Measurements from ENCODE around the gene HOXB13.

The HOXB13 gene

DNA sequence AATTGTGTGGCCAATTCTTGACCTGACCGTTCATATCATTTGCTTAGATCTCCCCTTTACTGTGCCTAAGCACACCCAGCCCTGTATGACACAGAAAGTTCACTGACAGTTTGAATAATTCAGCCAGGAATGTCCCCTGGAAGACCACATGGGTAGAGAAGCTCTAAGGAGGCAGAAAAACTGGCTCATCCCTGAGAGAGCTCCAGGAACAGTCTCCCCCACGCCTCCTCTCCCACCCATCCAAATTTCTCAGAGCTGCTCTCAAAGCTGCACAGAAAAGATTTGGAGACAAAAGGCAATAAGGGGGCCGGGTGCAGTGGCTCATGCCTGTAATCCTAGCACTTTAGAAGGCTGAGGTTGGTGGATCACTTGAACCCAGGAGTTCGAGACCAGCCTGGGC lies 17.4 kb downstream of the HOXB13 start:
- Mint-ChIP-seq H3K36me3 (ENCODE audit: low read depth) (peaks cover 12% of the 10 kb centered on the region), H3K9me3 (no peaks in the 10 kb centered on the region), H3K4me3 (no peak overlapping the region), H3K27me3 (ENCODE audit: low read depth, poor library complexity) (peaks cover 48% of the 10 kb centered on the region), H3K27ac (no peak overlapping the region), H3K4me1 (peaks cover 15% of the 10 kb centered on the region)
- TF ChIP-seq, protein P1, sequence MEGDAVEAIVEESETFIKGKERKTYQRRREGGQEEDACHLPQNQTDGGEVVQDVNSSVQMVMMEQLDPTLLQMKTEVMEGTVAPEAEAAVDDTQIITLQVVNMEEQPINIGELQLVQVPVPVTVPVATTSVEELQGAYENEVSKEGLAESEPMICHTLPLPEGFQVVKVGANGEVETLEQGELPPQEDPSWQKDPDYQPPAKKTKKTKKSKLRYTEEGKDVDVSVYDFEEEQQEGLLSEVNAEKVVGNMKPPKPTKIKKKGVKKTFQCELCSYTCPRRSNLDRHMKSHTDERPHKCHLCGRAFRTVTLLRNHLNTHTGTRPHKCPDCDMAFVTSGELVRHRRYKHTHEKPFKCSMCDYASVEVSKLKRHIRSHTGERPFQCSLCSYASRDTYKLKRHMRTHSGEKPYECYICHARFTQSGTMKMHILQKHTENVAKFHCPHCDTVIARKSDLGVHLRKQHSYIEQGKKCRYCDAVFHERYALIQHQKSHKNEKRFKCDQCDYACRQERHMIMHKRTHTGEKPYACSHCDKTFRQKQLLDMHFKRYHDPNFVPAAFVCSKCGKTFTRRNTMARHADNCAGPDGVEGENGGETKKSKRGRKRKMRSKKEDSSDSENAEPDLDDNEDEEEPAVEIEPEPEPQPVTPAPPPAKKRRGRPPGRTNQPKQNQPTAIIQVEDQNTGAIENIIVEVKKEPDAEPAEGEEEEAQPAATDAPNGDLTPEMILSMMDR (IDR thresholded peaks at IDR 0.05), result no peak
- no peak for DNase-seq

DNA sequence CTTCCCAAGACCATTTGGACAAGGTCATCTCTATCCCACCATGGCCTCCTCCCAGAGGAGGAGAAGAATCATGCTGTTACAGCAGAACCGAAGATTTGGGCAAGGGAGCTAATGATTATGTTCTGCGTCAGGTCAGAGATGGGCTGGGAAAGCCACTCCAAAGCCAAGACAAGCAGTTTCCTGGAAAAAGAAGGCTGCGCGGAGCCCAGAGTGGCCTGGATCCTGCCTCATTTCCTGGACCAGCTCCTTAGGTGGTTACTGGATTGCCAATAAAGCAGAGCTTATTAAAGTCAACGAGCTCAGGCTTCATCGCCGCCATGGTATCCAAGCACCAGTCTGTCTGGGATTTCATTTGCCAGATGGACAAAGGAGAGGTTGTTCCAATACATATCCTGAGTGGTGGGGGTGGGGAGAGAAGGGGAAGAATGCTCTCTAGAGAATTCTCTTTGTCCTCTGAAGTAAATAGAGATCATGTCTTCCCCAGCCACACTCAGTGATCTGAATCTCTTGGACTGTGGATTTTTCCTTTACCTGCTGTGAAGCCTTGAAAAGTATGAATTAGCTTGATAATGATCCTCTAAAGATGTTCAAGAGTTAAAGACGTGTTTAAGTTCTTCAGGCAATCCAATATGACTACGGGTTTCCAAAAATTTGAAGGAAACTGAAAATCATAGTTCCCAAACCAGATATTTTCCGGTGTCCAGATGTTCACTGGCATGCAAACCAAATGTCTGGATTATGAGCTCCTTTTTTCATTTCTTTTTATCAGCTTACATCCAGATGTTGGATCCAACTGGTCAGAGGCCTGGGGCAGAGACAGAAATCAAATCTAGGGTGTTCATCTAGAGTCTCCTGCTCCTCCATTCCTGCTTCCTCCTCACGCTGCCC lies 23.9 kb downstream of the HOXB13 start:
- Mint-ChIP-seq H3K4me1 (peaks cover 14% of the 10 kb centered on the region), H3K27me3 (ENCODE audit: low read depth, poor library complexity) (peaks cover 29% of the 10 kb centered on the region), H3K4me3 (no peak overlapping the region), H3K27ac (no peak overlapping the region), H3K9me3 (no peaks in the 10 kb centered on the region), H3K36me3 (ENCODE audit: low read depth) (peaks cover 67% of the 10 kb centered on the region)
- TF ChIP-seq, protein P1 (IDR thresholded peaks at IDR 0.05), result no peak
- DNase-seq, result no peak

DNA sequence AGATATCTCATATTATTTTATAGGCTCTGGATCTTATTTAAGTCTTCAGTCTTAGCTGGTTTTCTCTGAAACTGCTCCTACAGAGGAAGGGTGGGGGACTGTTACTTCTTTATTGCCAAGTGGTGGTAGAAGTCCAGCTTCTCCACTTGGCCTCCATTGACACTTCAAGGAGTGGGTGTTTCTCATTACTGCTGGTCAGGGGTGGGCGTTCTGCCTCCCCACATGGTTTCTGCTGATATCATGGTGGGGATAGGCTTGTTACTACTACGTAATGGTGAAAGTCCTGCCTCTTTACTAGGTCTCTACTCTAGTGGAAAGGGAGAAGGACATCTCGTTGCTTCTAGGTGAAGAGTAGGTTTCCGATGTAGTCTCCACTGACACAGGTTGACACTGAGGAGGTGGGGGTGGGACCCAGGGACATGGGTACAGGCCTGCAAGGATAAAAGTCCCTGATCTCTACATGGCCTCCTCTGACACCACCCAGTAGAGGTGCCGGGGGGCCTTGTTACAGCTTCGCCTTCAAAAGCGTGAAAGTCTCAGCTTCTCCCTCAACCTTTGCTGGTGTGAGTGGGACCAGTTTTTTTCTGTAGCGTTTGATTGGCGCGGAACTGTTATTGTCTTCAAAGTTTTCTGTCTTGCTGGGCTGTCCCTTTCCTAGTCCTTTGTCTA lies 26.6 kb downstream of the HOXB13 start:
- Mint-ChIP-seq H3K4me1 (peaks cover 11% of the 10 kb centered on the region), H3K27me3 (ENCODE audit: low read depth, poor library complexity) (peaks cover 20% of the 10 kb centered on the region), H3K27ac (no peak overlapping the region), H3K4me3 (no peak overlapping the region), H3K36me3 (ENCODE audit: low read depth) (peaks cover 89% of the 10 kb centered on the region), H3K9me3 (no peaks in the 10 kb centered on the region)
- TF ChIP-seq, protein P1 (IDR thresholded peaks at IDR 0.05), result no peak
- no peak for DNase-seq

DNA sequence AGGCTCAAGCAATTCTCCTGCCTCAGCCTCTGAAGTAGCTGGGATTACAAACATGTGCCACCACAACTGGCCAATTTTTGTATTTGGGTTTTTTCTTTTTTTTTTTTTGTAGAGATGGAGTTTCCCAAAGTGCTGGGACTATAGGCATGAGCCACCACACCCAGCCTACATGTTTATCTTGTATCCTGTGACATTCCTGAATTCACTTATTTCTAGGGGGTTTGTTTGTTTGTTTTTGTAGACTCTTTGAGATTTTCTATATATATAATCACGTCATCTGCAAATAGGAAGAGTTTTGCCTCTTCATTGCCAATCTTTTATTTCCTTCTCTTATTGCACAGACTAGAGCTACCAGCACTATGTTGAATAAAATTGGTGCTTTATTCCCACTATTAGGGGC lies 35.4 kb downstream of the HOXB13 start:
- H3K9me3 Mint-ChIP-seq, result peaks cover 26% of the 10 kb centered on the region
- no peak overlapping the region for H3K4me3 Mint-ChIP-seq
- no peak overlapping the region for H3K27ac Mint-ChIP-seq
- H3K36me3 Mint-ChIP-seq (ENCODE audit: low read depth), result peaks cover 83% of the 10 kb centered on the region
- H3K4me1 Mint-ChIP-seq, result no peaks in the 10 kb centered on the region
- TF ChIP-seq, protein P1 (IDR thresholded peaks at IDR 0.05), result no peak
- H3K27me3 Mint-ChIP-seq (ENCODE audit: low read depth, poor library complexity), result peaks cover 21% of the 10 kb centered on the region
- DNase-seq, result no peak

DNA sequence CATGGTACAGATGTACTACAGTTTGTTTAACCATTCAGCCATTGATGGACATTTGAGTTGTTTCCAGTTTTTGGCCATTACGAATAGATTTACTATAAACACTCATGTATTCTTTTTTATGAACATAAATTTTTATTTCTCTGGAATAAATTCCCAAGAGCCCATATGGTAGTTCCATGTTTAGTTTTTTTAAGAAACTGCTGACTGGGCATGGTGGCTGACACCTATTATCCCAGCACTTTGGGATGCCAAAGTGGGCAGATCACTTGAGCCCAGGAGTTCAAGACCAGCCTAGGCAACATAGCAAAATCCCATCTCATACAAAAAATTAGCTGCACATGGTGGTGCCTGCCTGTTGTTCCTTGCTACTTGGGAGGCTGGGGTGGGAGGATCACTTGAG lies 36.5 kb downstream of the HOXB13 start:
- DNase-seq, result no peak
- Mint-ChIP-seq H3K27ac (no peak overlapping the region), H3K27me3 (ENCODE audit: low read depth, poor library complexity) (peaks cover 21% of the 10 kb centered on the region), H3K9me3 (peaks cover 26% of the 10 kb centered on the region), H3K4me3 (no peak overlapping the region), H3K36me3 (ENCODE audit: low read depth) (peaks cover 80% of the 10 kb centered on the region), H3K4me1 (no peaks in the 10 kb centered on the region)
- TF ChIP-seq, protein P1 (IDR thresholded peaks at IDR 0.05), result no peak

Data from nephron progenitor cell (in vitro differentiated cells).